Measurements from ENCODE around the gene RAB11A. TPM values are rescaled to one million over a fixed set of nuclear protein-coding genes. Genes with fewer than 3 reads are reported as not detected.

The RAB11A gene
- total and polyA plus RNA-seq, 9 of the 15 experiments (the other 6 are each of a cell fraction or from before 2014, with no cell fraction given), result 129 to 369 (median 245) TPM

GRCh38 chr15:65851981-65852380 is 17.3 kb upstream of the RAB11A start (continued):
- TF ChIP-seq STAT5A (IDR thresholded peaks at IDR 0.05; ENCODE audit: borderline replicate concordance, low read length), result no peak
- TF ChIP-seq POLR3A (IDR thresholded peaks at IDR 0.05; ENCODE audit: borderline replicate concordance, extremely low read depth, insufficient read depth, insufficient read length), result no peak
- TF ChIP-seq ARID1B (IDR thresholded peaks at IDR 0.05), result 0 out of 2 replicates have a peak, but pooled peaks have one; percentile 20
- TF ChIP-seq PURB (CRISPR knock-in tag; IDR thresholded peaks at IDR 0.05; ENCODE audit: low read depth), result no peak
- TF ChIP-seq NBN (IDR thresholded peaks at IDR 0.05; ENCODE audit: low read depth), result no peak

GRCh38 chr15:65856821-65857455 is 12.4 kb upstream of the RAB11A start:
- no peaks in the 10 kb centered on the region for H4K20me1 ChIP-seq (replicated peaks; ENCODE audit: control insufficient read depth, insufficient read depth, low read length)
- H3K9ac ChIP-seq (ENCODE audit: insufficient read depth in 1 of 2, low read depth in 2 of 2, low read length in 2 of 2), result no peak overlapping the region
- peak overlapping the region; percentile 73 for H2AFZ ChIP-seq (ENCODE audit: low read depth, low read length)
- H3K27me3 ChIP-seq (ENCODE audit: control insufficient read depth in 2 of 2, insufficient read depth in 2 of 2, low read length in 2 of 2), result no peaks in the 10 kb centered on the region
- in situ Hi-C loops (cut with MboI), result loop anchor here (25.0 kb wide), 1 partner anchor 220 kb away; no protein-coding TSS in a partner anchor
- ChIA-PET CTCF (ENCODE audit: low intra/inter-chr PET ratio) (interaction anchor here (0.7 to 1.5 kb wide), 3 partner anchors 34 to 260 kb away, joined by 3 to 4 read pairs (median 3); no protein-coding TSS in a partner anchor), POLR2A (interaction anchor here (1.0 to 1.3 kb wide), 2 partner anchors 13 to 18 kb away, joined by 3 to 6 read pairs; partner anchors contain the start of gene RAB11A)
- peak; percentile 92 for ATAC-seq
- H3K36me3 ChIP-seq (ENCODE audit: control insufficient read depth, insufficient read depth, low read length), result no peaks in the 10 kb centered on the region
- intact Hi-C loops (cut with micrococcal nuclease), result loop anchor here (1.0 kb wide), 1 partner anchor 219 kb away; no protein-coding TSS in a partner anchor
- DNase-seq (ENCODE audit: extremely low read depth in 1 of 4, low spot score in 3 of 4), result peak; percentile 55 to 85 (median 67)
- peak; percentile 64 for FAIRE-seq
- no peaks in the 10 kb centered on the region; a peak in 2 of 5 replicates for H3K4me1 ChIP-seq (replicated peaks in 1 of 2; ENCODE audit: control insufficient read depth in 2 of 2, insufficient read depth in 2 of 2, low read length in 2 of 2)
- no peak overlapping the region for H3K4me2 ChIP-seq (ENCODE audit: insufficient read depth, low read length)
- no peaks in the 10 kb centered on the region for H3K79me2 ChIP-seq (ENCODE audit: control insufficient read depth, insufficient read depth, low read length)
- no peaks in the 10 kb centered on the region for H3K9me3 ChIP-seq (replicated peaks; ENCODE audit: control insufficient read depth, insufficient read depth, low read depth, low read length)
- H3K4me3 ChIP-seq, result no peak overlapping the region
- H3K9me1 ChIP-seq (ENCODE audit: control insufficient read depth, insufficient read depth, low read length), result no peaks in the 10 kb centered on the region
- 42% methylated on average over 12 of the region's 12 CpGs for WGBS (ENCODE audit: insufficient coverage, low coverage, missing lambda C conversion rate)
- H3K27ac ChIP-seq (ENCODE audit: extremely low read depth, low read depth, low read length), result no peak overlapping the region
- BruUV-seq (replicated peaks), result no TSS peak
- TF ChIP-seq TSC22D4 (tag; IDR thresholded peaks at IDR 0.05) (no peak), REST (IDR thresholded peaks at IDR 0.05; ENCODE audit: borderline replicate concordance) (peak; percentile 58; the same call in 1 of the 2 replicates), REST (CRISPR knock-in tag; IDR thresholded peaks at IDR 0.05; ENCODE audit: low read depth) (no peak), TEAD1 (CRISPR knock-in tag; IDR thresholded peaks at IDR 0.05) (no peak), CTCFL (IDR thresholded peaks at IDR 0.05; ENCODE audit: borderline replicate concordance, insufficient read depth, low read depth, low read length, poor library complexity, severe bottlenecking) (peak; percentile 27)

All from K562 (cell line).